Measurements from ENCODE around the gene BRD8.

BRD8 gene, protein sequence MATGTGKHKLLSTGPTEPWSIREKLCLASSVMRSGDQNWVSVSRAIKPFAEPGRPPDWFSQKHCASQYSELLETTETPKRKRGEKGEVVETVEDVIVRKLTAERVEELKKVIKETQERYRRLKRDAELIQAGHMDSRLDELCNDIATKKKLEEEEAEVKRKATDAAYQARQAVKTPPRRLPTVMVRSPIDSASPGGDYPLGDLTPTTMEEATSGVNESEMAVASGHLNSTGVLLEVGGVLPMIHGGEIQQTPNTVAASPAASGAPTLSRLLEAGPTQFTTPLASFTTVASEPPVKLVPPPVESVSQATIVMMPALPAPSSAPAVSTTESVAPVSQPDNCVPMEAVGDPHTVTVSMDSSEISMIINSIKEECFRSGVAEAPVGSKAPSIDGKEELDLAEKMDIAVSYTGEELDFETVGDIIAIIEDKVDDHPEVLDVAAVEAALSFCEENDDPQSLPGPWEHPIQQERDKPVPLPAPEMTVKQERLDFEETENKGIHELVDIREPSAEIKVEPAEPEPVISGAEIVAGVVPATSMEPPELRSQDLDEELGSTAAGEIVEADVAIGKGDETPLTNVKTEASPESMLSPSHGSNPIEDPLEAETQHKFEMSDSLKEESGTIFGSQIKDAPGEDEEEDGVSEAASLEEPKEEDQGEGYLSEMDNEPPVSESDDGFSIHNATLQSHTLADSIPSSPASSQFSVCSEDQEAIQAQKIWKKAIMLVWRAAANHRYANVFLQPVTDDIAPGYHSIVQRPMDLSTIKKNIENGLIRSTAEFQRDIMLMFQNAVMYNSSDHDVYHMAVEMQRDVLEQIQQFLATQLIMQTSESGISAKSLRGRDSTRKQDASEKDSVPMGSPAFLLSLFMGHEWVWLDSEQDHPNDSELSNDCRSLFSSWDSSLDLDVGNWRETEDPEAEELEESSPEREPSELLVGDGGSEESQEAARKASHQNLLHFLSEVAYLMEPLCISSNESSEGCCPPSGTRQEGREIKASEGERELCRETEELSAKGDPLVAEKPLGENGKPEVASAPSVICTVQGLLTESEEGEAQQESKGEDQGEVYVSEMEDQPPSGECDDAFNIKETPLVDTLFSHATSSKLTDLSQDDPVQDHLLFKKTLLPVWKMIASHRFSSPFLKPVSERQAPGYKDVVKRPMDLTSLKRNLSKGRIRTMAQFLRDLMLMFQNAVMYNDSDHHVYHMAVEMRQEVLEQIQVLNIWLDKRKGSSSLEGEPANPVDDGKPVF

GRCh38 chr5:138178516-138179276 lies at the start of gene BRD8, which contains the start of gene KIF20A:
Gene BRD8 (minus strand): TSS chr5:138178630. CDS start chr5:138178614, 16 bp downstream.
Gene KIF20A (plus strand): TSS chr5:138179112. CDS start chr5:138179681, 569 bp downstream.
- no peak for TF ChIP-seq CTCF (IDR thresholded peaks at IDR 0.05)

DNA sequence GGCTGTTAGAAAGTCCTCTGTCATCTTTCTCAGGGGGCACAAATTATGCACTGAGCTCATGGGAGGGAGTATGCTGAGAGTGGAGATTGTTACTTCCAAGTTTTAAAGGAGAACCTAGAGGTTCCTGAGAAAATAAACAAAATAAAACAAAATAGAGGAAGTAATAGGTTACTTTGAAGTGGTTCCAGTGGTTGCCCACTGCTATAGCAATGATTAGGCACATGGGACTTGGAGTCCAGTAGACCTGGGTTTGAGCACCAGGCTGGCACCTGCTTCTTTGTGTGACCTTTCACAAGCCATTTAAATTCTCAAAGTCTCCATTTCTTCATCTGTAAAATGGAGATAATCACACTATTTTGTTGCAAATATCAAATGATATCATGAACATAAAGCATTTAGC lies 48.5 kb upstream of the BRD8 start:
- no peak for TF ChIP-seq CTCF (IDR thresholded peaks at IDR 0.05)

GRCh38 chr5:138224712-138225111 lies 46.3 kb upstream of the BRD8 start:
- no peak for TF ChIP-seq CTCF (IDR thresholded peaks at IDR 0.05)

GRCh38 chr5:138223532-138223931 lies 45.1 kb upstream of the BRD8 start:
- no peak for TF ChIP-seq CTCF (IDR thresholded peaks at IDR 0.05)

DNA sequence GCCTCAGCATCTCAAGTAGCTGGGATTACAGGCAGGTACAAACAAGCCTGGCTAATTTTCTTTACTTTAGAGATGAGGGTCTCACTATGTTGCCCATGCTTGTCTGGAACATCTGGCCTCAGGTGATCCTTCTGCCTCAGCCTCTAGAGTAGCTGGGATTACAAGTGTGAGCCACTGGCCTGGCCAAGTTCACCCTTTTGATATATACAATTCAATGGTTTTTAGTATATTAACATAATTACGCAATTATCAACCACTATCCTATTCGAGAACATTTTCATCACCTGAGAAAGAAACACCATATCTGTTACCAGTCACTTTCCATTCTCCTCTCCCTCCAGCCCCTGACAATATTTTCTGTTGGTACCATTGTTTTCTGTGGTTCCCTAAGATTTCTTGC lies 38.4 kb upstream of the BRD8 start:
- TF ChIP-seq CTCF (IDR thresholded peaks at IDR 0.05) = no peak

DNA sequence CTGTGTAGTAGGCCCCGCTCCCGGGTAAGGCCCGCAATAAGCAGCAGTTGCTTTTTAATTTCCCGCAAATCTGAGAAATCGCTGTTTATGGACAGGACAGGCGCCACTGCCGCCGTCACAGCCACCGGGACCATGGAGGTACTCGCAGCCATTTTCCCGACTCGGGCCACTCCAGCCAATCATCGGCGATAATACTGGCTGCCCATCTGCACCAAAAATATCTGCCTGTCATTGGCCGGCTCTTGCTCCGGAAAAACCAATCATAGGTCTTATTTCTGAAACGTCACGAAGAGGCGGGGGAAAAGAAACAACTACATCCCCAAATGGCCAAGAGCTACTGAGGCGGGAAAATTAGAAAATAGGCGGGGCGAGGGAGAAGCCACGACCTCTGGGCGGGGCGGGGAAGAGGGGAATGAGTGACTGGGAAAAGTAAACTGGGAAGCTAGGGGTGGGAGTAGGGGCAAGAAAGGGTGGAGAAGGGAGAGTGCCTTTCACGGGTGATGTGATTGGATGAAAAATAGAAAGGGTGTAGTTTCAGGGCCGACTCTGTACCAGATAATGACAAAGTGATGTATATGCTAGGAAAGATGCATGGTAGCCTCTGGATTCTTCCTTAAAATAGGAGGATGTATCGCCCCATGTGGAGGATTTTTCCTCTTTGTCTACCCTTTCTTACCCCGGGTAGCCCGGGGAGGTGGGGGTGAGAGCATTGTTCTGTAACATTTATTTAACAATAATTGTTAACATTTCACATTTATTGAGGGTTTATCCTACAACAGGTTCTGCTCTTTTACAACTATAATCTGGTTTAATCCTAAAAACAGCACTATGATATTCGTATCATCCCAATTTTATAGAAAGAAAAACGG lies 35.0 kb upstream of the BRD8 start, which contains the start of gene CDC23:
Gene CDC23 (minus strand): TSS at position 163 of the 869 bp plus-strand sequence. CDS start 11 bp downstream, at position 152.
- TF ChIP-seq CTCF (IDR thresholded peaks at IDR 0.05) = no peak

All from LNCAP (cell line).